Kidney glomerular epithelial cell (primary cell): Measurements from ENCODE around the gene HOXB8.

Source experiments
- DNase-seq: peaks from one replicate; lab custom pipeline; 2025; lab: John Stamatoyannopoulos, UW

Gene HOXB8

DNA sequence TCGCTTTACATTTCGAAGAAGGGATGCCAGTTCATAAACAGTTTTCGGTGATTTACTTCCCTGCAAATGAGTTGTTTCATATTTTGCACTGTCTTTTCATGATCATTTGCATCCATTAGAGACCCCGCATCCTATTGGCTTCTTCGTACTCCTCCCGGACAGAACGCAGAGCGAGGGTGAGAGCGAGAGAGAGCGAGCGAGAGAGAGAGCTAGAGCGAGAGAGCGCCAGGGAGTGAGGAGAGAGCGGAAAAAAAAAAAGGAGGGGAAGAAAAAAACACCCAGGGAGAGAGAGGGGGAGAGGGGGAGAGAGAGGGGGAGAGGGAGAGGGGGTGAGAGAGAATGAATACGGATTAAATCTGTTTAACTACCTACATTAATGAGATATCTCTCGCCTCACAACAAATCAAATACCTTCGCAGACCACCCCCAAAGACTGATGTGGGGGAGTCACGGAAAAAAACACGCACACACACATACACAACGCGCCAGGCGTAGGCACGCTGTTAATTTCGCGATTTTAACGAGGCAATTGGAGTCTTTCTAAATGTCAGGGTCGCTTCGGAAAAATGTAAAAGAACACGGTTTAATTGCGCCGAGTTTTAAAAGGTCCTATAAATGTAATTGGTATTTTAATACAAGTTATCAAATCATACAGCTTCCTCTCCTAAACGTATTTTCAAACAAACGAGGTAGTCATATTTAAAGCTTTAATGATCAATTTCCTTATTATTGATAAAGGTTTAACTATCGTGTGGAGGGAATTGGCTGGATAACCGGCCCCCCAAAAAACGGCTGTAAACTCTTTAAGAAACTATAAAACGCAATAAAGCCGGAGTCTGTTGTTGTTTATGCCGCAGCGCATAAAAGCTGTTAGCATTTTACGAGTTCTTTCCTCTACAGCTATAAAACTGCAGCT, at the start of gene HOXB8:
Gene HOXB8, minus strand, starts transcription at position 246 of the 916 bp plus-strand sequence. CDS start 588 bp downstream, outside the sequence.
- DNase-seq: no peak

GRCh38 chr17:48663134-48663924, 48.2 kb upstream of the HOXB8 start:
- DNase-seq: no peak

DNA sequence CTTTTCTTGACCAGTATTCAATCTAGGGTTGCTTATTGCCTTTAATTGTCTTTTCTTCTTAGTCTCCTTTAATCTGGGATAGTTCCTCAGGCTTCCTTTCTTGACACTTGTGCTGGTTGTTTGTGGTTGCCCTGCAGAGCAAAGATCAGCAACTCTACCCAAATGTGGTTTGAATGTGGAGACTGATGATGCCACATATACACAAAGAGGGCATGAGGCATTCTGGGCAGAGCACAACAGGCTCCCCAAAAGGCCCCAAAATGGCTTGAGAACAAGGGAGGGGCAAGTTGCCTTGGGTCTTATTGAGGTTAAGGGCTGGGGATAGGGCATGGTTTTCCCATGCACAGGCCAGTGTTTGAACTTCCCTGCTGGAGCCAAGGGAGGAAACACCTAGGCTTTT, 40.8 kb upstream of the HOXB8 start:
- DNase-seq: no peak

DNA sequence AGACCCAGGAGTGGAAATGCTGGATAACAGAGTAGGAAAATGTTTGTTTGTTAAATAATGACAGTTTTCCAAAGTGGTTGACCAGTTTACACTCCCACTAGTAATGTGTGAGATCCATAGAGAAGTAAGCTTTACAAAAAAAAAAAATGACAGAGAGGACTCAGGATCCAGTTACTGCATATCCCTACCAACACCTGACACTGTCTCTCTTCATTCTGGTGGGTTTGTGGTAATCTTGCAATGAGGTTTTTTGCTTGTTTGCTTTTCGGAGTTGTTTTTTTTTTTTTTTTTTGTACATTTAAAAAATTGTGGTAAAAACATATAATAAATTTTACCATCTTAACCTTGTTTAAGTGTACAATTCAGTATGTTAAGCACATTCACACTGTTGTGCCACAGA, 34.6 kb upstream of the HOXB8 start:
- DNase-seq: no peak

GRCh38 chr17:48647963-48648245, 32.8 kb upstream of the HOXB8 start:
- DNase-seq: no peak

- DNase-seq: no peak
Observed at GRCh38 chr17:48647103-48647962, 32.2 kb upstream of the HOXB8 start.

DNA sequence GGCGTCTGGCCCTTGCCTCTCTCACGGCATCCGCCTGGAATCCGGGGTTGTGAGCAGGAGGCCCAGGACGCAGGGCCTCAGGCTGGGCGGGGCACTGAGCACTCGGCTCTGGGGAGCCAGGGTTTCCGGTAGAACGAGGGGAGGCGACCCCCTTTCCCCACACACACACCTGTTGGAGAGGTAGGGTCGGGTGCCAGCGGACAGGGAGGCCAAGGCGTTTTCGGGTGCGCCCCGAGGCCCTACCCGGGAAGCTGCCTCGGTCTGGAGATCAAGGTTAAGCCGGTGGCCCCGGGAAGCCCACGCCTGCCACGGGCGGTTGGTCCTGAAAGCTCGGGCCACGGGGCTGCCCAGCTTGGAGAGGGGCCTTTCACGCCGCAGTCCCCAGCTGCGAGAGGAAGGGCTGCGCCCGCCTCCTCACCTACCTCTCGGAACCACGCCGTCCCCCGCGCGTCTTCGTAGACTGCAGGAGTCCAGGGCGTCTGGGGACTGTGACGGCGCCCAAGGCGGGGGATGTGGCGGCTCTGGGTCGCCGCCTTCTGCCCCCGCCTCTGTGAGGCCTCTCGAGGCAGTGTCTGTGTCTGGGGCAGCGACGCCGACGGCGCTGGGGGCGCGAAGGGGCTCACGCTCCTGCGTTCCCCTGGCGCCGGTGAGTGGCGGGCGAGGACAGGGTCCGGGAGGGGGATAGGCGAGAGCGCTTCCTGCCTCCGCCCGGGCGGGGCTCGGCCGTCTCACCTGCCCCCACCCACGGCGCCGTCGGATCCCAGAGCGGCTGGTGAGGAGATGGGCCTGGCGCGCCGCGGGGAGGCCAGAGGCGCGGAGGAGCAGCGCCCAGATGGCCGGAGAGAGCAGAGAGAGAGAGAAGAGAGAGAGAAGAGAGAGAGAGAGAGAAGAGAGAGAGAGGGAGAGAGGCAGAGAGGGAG, 31.4 kb upstream of the HOXB8 start:
- no peak for DNase-seq

DNA sequence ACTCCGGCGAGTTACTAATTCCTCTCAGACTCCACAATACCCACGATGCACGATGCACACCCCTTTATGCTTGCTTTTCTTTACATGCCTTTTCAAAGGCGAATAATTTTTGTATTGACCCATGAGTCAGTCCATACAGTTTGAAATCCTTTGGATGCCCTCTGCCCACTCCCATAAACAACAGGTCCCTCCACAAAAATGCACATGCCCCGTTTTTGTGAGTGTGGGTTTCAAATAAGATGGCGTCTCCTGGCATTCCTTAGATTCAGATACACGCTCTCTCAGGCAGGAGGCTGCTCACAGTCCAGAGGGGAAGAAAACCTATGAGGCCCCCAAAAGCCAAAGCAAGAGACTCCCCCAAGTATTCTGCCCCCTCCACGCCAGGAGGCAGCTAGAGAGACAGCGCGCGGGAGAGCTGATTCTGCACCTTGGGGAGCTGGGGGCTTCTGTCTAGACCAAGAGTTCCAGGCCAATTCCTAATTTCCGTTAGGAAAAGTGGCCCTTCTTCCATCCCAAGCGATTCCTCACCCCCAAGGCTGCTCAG, 30.6 kb upstream of the HOXB8 start:
- no peak for DNase-seq

DNA sequence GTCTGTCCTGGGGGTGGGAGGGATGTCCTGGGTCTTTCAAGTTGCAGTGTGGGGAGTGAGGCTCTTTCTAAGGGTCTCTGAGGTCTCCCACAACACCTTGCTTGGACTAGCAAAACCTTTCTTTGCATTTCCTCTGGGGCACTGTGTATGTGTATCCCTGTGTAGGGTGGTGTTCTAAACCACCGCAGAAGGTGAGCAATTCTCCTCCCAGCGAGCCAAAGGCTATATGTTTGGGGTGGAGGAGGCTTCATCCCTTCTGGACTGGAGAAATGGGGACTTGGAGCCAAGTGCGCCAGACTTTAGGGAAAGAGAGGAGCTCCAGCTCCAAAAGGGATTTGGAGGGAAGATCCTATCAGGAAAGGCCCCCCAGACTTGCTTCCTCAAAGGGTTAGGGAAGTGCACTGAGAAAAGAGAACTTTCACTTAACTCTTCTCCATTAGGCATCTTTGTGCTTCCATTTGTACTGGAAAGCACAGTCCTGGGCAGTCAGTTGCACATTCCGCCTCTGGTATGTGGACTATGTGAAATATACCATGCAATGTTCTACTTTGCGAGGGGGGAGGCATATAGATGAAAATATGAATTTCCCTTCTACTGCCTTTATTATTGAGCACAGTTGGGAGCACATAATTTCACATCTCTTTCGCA, 29.9 kb upstream of the HOXB8 start:
- no peak for DNase-seq

GRCh38 chr17:48644159-48644558, 29.1 kb upstream of the HOXB8 start:
- no peak for DNase-seq

DNA sequence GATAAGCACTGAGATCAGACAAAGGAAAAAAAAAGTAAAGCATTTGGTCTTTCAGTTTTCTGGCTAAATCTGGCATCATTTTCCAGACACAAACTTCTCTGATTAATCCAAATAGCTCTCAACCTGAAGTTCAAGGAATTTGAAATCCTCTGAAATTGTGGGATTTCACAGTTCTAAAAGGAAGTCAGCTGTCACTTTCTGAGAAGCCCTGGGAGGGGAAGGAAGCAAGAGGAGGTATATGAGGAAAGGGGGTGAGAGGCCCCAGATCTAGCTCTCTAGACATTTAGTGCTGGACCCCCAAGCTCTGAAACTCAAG, 28.6 kb upstream of the HOXB8 start:
- no peak for DNase-seq

- DNase-seq: no peak
Observed at GRCh38 chr17:48642843-48643696, 28.0 kb upstream of the HOXB8 start.

GRCh38 chr17:48642059-48642842, 27.2 kb upstream of the HOXB8 start:
- DNase-seq: no peak

DNA sequence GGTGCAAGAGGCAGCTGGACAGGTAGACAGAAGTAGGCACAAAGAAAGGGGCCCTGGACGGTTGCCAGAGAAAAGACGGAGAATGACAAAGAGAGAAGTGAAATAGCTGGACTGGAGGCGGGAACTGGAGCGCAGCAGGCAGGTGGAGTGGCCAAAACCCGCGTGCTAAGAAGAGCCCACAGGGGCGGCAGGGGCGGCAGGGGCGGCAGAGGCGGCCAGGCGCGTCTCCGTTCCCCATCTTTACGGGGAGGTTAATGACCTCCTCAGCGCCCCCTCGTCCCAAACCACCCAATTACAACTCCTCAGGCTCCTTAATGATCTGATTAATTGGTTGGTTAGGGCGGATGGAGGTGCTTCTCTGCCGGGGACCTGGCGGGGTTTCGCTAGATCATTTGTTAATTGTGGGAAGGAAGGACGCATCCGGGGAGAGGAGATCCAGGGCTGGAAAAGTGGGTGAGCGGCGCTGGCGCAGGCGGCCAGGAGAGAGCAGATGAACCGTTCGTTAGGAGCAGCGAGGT, 26.5 kb upstream of the HOXB8 start:
- no peak for DNase-seq

GRCh38 chr17:48640858-48641180, 25.7 kb upstream of the HOXB8 start:
- DNase-seq: no peak

DNA sequence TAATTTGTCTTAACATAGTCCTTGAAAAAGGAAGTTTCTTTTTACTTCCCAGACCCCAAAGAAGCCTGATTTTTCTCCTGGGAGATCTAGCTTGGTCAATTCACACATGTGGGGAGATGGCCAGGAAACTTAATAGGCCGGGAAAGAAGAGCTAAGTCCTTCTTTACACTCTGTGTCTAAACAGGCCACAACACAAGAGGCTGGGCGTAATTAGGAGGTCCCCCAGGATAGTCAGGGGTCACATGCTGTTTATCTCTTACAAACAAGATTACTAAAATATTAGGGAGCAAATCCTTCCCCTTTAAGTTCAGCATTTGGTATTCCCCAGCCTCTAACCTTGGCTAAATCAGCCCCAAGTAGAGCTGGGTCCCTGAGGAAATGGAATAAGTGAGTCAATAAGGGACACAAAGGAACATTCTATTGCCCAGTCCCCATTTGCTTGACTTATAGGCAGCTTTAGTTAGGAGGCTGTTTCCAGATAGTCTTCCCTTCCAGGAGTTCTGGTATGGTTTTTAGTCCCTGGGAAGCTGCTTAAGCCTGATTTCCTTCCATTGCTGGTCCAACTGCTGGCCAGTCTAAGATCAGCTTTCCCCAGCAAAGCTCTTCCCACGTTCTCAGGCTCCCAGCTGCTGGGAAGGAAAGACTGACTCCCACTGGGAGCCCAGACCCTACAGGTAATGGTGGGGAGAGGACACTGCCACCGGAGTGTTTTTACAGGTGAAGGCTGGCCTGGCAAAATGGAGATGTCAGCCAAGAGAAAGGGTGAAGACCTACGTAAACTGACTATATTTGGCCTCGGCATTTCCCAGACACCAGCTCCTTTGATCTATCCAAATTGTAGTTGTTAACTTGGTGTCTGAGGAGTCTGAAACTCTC, 25.1 kb upstream of the HOXB8 start:
- no peak for DNase-seq

DNA sequence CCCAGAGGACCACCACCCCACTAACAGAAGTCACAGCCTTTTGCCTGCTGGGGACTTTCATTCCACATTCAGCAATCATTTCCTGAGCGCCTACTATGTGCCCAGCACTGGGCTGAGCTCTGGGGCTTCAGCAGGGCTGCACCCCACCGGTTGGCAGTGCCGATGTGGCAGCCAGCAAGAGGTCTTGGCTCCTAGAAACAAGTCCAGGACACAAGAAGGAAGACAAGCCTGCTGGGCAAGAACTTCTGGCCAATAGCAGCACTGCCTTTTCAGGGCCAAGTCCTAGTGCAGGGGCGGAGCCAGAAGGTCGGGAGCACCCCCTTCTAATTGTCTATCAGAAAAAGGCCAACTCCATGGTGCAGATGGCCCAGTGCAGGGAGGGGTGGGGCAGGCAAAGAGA, 24.0 kb upstream of the HOXB8 start:
- DNase-seq: no peak
